ACHN (cell line): ENCODE measurements around the gene TMEM140.

Experiments used
- DNase-seq: peaks from one replicate; pipeline ENCODE4 v3.0.0-alpha.2; 2015
- in situ Hi-C: cut with HindIII; loops from 2 replicates; pipeline ENCODE4 v1.10.0; 2017; ENCODE audit warnings: low sequenced_read_pairs, low pct_ligation_motif_present, low pct_unique_long_range_greater_than_20kb

TMEM140 gene

DNA sequence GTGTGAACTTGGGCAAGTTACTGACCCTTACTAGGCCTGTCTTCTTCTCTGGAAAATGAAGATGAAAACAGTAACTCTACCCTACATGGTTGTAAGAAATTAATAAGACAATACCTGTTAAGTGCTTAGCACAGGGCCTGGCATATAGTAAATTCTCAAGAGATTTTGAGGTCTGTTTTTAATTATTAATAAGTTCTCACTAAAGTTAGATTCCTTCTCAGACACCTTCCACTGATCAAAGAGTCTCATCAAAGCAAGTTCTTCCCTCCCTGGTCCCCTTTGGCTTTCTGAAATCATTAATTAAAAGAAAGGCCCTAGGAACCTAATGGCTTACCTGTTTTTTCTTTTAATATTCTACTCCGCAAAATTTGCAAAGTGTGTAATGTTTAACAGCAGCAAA, 4.6 kb downstream of the TMEM140 start:
- in situ Hi-C loops, result loop anchor here (25.0 kb wide), 1 partner anchor 165 kb away; the partner anchor contains the start of gene AGBL3
- DNase-seq, result no peak

DNA sequence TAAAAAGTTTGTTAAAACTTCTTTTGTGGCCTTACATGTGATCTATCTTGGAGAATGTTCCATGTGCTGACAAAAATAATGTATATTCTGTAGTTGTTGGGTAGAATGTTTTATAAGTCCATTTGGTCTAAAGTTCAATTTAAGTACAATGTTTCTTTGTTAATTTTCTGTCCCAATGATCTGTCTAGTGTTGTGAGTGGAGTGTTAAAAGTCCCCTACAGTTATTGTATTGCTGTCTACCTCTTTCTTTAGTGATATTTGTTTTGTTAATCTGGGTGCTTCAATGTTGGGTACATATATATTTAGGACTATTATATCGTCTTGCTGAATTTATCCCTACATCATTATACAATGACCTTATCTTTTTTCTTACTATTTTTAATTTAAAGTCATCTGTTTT, 6.9 kb downstream of the TMEM140 start:
- in situ Hi-C loops, result loop anchor here (25.0 kb wide), 1 partner anchor 167 kb away; the partner anchor contains the start of gene AGBL3
- DNase-seq, result no peak

DNA sequence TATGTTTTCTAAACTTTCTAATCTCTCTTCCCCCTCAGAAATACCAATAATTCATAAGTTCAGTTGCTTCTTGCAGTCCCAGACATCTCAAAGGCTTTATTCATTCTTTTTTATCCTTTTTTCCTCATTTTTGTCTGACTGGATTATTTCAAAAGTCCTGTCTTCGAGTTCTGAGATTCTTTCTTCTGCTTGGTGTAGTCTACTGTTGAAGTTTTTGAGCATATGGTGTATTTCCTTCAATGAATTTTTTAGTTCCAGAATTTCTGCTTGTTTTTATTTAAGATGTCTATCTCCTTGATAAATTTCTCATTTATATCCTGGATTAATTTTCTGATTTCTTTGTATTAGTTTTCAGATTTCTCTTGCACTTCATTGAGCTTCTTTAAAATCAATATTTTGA, 8.4 kb downstream of the TMEM140 start:
- in situ Hi-C loops, result loop anchor here (25.0 kb wide), 1 partner anchor 169 kb away; the partner anchor contains the start of gene AGBL3
- DNase-seq, result no peak

DNA sequence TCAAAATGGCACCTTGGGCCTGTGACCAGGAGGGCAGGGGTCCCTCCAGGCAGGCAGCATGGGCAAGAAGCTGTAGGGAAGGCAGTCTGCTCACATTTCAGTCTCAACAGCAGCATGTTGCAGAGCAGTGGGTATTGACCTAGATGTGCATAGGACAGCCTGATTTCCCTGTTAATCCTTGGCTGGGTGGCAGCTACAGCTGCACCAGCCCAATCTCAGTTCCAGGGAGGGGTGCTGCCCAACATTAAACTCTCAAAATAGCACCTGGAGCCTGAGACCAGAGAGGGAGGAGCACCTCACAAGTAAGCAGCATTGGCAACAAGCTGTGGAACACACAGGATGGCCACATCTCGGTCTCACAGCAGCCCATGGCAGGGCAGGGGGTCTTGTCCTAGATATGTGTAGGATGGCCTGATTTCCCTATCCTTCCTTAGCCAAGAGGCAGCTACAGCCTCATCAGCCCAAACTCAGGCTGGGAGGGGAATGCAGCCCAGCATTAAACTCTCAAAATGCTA, 10.3 kb downstream of the TMEM140 start:
- DNase-seq, result no peak
- in situ Hi-C loops, result loop anchor here (25.0 kb wide), 1 partner anchor 171 kb away; the partner anchor contains the start of gene AGBL3

DNA sequence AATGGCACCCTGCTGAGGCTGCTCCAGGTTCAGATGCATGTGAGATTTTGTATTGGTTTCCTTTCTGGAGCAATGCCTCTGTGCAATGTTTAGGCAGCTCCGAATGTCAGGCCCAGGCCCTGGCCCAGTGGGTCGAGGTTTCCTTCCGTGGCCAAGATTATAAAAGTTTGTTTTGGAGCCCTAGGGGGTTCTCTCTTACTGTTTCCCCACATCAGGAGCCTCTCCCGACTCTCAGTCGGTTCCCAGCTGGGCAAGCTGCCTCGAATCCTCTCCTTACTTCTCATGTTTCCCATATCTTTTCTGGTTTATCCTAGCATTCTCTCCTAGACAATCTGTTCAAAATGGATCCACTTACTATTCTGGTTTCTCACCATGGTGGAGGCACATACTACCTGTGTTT, 11.0 kb downstream of the TMEM140 start:
- DNase-seq, result no peak
- in situ Hi-C loops, result loop anchor here (25.0 kb wide), 1 partner anchor 172 kb away; the partner anchor contains the start of gene AGBL3

DNA sequence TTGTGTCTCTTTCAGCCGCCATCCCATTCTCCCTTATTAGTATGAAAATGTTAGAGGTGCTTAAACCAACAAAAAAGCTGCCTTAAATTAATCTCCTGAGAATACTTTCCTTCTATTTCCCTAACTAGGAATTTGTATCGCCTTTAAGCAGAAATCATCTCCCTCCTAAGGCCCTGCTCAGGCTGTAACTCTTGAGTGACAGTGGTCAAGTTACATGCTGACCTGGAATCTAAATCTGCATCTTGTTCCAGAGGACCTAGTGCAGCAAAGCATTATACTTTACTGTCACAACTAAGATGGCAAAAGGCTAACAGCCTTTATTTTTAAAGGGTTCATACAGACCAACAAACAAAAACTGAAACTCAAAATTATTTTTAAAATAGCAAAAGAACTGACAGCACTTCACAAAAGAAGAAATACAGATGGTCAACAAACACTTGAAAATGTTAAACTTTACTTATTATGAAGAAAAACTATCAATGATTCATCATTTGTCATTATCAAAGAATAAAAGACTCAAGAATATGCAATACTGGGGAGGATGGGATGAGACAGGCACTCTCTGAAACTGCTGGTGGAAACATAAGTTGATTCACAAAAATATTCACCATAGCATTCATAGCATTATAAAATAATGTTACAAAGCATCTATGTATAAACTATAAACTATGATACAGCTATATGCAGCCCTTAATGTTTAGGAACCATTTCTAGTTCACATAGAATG, 11.7 kb downstream of the TMEM140 start:
- in situ Hi-C loops, result loop anchor here (25.0 kb wide), 1 partner anchor 172 kb away; the partner anchor contains the start of gene AGBL3
- no peak for DNase-seq

DNA sequence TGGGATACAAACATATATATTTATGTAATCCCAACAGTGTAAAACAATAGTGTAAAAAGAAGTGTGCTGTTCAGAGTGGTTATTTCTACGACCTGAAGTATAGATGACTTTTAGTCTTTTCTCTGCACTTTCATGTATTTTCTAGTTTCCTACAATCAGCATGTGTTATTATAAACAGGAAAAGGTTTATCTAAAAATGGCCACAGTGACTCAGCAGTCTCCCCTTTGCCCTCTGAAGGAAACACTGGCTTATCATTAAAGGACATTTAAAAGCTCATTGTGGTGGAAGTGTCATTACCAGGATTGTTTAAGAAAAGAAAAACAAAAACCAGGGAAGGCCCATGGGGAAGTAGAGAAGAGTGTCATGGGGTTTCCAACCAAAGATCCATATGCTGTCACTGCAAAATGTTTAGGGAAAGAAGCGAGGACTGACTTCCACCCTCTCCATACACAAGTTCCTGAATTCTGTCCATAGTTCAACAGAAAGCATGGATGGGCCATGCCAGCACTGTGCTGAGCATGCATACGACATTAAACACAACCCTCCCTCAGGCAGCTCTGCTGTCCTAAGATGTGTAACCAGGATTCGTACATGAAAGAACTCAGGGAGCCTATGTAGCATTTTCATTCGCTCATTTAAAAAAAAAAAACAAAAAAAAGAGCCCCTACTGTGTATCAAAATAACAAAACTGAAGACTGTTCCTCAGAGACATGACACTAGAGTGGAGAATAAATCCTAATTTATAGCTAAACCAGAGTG, 12.4 kb downstream of the TMEM140 start:
- DNase-seq, result peak; percentile 72
- in situ Hi-C loops, result loop anchor here (25.0 kb wide), 1 partner anchor 173 kb away; the partner anchor contains the start of gene AGBL3

DNA sequence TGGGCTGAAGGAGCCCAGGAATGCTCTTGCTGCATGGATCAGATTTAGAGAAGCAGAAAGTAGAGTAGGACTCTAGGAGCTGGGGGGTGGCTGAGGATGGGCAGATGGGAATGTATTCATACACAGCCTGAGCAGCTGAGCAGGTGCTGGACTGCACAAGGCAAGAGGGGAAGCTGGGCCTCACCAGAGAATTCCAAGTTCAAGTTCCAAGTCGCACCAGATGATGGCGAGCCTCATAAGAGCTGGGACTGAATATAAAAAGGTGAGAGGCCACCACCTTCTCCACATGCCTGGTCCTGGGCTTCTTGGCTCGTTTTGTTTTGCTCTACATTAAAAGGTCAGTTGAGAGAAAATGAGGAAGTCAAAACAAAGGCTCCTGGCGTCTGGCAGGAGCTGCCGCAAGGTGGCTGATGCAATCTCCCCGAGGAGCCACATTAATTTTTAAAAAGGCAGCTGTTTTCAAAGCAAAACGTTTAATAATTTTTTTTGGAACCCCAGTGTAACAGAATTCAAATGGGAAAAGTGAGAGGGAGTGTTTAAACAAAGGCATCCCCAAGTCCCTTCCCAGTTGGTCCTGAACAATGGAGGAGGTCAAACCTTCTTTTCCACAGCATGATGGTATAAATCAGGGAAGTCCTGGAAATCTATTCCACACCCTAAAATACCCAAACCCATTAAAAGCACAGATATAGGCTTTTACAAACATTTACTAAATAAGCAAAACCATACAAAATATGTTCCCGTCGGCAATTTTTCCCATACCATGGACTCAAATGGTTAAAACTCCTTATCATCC, 13.2 kb downstream of the TMEM140 start:
- in situ Hi-C loops, result loop anchor here (25.0 kb wide), 1 partner anchor 174 kb away; the partner anchor contains the start of gene AGBL3
- peak; percentile 54 for DNase-seq

DNA sequence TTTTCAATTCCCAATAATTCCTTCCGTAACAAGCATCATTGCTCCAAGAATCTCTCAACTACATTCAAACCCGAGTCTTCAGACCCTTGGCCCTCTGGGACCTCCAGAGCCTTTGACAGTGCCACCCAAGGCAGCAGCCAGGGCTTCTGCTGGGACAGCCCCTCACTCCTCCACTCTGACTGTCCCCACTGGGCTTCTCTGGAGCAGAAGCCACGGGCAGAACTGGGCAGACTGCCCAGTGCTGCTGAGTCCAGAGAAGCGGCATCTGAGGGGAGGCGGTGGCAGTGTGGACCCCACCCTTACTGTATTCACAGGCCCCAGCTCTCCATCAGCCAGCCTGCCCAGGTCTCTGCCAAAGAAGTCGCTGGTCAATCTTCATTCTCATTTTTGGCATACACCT, 13.8 kb downstream of the TMEM140 start:
- in situ Hi-C loops, result loop anchor here (25.0 kb wide), 1 partner anchor 174 kb away; the partner anchor contains the start of gene AGBL3
- DNase-seq, result no peak

DNA sequence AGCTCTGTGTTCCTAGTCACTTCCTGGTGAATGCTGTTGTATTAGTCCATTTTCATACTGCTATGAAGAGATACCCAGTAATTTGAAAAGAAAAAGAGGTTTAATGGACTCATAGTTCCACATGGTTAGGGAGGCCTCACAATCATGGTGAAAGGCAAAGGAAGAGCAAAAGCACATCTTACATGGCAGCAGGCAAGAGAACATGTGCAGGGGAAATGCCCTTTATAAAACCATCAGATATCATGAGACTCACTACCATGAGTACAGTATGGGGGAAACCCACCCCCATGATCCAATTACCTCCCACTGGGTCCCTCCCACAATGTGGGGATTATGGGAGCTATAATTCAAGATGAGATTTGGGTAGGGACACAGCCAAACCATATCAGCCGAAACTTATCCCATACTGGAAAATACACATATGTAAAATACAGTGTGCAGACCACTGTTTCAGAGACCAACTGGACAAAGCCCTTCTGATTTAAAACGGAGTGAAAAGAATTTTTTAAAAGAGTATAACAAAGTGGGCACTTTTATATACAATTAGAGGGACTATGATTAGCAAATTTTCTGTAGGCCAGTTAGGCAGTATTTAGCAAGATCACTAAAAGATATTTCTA, 14.6 kb downstream of the TMEM140 start:
- DNase-seq, result no peak
- in situ Hi-C loops, result loop anchor here (25.0 kb wide), 1 partner anchor 175 kb away; the partner anchor contains the start of gene AGBL3

DNA sequence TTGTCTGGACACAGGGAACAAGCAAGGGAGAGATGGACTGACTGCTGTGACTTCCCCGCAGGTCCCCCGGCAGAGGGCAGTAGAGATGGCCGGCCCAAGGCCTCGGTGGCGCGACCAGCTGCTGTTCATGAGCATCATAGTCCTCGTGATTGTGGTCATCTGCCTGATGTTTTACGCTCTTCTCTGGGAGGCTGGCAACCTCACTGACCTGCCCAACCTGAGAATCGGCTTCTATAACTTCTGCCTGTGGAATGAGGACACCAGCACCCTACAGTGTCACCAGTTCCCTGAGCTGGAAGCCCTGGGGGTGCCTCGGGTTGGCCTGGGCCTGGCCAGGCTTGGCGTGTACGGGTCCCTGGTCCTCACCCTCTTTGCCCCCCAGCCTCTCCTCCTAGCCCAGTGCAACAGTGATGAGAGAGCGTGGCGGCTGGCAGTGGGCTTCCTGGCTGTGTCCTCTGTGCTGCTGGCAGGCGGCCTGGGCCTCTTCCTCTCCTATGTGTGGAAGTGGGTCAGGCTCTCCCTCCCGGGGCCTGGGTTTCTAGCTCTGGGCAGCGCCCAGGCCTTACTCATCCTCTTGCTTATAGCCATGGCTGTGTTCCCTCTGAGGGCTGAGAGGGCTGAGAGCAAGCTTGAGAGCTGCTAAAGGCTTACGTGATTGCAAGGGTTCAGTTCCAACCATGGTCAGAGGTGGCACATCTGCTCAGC, 16.6 kb downstream of the TMEM140 start:
- in situ Hi-C loops, result loop anchor here (25.0 kb wide), 1 partner anchor 177 kb away; the partner anchor contains the start of gene AGBL3

DNA sequence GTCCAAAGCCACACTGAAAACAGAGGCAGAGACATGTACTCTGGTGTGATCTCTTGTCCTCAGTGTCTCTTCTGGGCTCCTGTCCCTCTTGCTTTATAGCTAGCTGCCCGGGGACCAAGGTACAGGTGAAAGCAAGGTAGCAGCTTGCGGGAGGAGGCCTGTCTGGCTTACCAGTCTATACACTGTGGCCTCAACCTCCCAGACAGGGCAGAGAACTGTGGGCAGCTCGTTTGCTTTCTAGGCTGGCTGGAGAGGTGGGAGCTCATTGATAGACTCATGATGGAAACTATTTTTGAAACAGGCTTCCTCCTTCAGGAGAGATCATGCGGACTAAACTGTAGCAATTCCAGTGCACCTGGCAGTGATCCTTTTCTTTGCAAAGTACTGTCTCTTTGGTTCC, 18.0 kb downstream of the TMEM140 start:
- in situ Hi-C loops, result loop anchor here (25.0 kb wide), 1 partner anchor 179 kb away; the partner anchor contains the start of gene AGBL3
- DNase-seq, result no peak

More for the DNA sequence above, 16.6 kb downstream of the TMEM140 start:
- no peak for DNase-seq

DNA sequence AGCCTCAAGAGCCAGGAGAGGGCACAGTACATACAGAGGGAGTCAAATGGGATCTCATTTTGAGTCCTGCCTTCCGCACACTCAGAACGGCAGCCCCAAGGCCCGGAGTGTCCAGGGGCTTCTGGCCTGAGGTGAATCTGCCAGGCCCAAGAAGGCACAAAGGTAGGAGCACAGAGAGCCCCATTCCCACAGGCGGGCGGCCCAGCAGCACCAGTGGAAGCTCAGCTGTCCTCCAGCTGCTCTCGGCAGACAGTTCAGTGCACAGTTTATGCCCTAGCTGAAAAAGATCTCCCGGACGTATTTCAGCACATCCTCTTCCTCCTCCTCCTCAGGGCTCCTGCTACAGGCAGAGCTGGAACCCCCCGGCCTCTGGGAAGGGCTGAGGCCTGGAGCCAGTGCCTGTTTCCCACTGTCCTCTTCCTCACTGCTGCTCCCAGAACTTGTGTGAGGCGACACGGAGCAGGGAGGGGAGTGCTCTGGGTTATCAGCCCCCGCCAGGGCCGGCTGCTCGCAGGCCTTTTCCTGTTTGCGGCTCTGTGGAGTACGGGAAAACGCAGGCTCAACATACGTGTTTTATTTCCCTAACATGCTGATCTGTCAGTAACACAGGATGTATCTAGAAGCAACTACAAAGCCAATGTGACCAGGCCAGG, 18.6 kb downstream of the TMEM140 start:
- DNase-seq, result no peak
- in situ Hi-C loops, result loop anchor here (25.0 kb wide), 1 partner anchor 179 kb away; the partner anchor contains the start of gene AGBL3

DNA sequence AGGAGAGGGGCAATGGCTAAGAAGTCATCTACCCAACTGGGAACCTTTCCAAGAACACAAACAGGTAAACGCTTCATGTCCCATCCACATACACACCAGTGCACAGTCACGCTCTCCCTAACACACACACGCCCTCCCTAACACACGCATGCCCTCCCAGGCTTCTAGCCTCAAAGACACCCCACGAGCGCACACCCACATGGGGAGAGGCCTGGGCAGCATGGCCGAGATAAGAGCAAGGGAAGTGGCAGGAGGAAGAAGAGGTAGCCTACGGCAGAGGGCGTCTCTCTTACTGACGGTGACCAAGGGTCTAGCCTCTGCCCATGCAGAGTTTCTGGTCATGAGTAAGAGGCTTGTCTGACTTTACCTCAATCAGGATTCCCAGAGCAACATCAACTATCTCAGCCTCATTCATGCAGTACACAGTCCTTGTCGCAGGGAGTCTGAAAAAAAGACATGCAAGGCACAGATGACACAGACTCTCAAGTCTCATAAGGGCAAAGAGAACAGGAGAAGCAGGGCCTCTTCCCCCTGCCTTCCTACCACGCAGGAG, 19.6 kb downstream of the TMEM140 start:
- in situ Hi-C loops, result loop anchor here (25.0 kb wide), 1 partner anchor 180 kb away; the partner anchor contains the start of gene AGBL3
- DNase-seq, result no peak

DNA sequence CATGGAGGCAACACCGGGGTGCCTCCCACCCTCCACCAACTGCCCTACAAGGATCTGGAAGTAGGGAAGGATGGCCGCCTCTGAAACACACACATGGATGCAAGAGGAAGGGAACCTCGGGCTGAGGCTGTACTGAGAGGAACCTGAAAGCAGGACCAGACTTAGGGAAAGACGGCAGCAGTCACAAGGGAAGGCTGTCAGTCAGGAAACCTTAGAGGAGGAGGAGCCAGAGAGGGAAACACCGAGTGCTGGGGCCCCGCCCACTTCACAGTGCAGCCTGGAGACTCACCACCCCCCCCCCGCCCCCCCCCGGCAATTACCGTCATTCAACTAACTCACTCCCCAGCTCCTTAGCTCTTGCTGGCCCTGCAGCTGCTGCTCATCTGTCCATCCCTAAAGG, 20.1 kb downstream of the TMEM140 start:
- no peak for DNase-seq
- in situ Hi-C loops, result loop anchor here (25.0 kb wide), 1 partner anchor 181 kb away; the partner anchor contains the start of gene AGBL3

DNA sequence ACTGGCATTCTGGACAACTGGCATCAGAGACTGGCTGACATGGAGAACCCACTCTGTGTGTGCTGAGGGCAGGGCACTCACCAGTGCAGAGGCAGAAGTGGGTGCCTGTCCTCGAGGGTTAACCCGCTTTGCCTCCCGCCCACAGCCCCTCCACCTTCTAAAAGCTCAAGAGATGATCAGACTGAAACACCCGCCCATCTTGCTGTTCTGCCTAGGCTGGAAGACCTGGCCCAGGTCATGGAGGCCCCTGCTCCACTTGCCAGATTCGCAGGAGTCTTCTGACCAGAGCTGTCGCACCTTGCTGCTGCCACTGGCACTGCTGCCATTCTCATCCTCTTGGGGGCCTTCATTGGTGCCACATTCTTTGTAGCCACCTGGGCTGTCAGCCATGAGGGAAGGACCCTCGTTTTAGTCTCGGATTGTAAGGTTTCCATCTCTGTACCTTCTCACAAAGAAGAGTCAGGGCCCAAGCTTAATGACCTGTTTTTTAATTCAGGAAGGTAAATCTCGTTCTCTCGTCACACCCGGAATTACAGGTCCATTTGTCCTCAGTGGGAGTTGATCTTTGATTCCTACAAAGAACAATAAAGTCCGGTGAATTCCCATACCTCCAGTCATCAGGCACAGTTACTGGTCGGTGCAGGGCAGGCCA, 20.7 kb downstream of the TMEM140 start:
- DNase-seq, result no peak
- in situ Hi-C loops, result loop anchor here (25.0 kb wide), 1 partner anchor 181 kb away; the partner anchor contains the start of gene AGBL3
